GM21515 (cell line): ENCODE results near the gene TIGD1.

Experiments
- ATAC-seq: cut with Tn5 transposase; IDR thresholded peaks from one replicate; pipeline ENCODE4 v1.9.1; 2021; ENCODE audit not compliant: unreplicated experiment

The TIGD1 gene

GRCh38 chr2:232502911-232503808 lies 47.2 kb downstream of the TIGD1 start:
- ATAC-seq: no peak

GRCh38 chr2:232502511-232502910 lies 47.8 kb downstream of the TIGD1 start:
- no peak for ATAC-seq

- no peak for ATAC-seq
Observed at GRCh38 chr2:232501794-232502390, 48.5 kb downstream of the TIGD1 start.

- ATAC-seq: no peak
Observed at GRCh38 chr2:232501331-232501771, 49.0 kb downstream of the TIGD1 start.

- no peak for ATAC-seq
Observed at GRCh38 chr2:232498452-232498851, 51.9 kb downstream of the TIGD1 start.
